ENCODE data around the gene SNX6. TPM values are rescaled to one million over a fixed set of nuclear protein-coding genes. Genes with fewer than 3 reads are reported as not detected.

Gene SNX6
- total RNA-seq = 10 to 100 TPM; 45.2 to 71.5 (median 64.5) TPM
- polyA plus RNA-seq = 10 to 100 TPM; 44.3 to 80.3 TPM
- long read RNA-seq, donor 1, transcript SNX6-202 (13 exons, 3,398 nt) = minor isoform, 21 of 227 reads
- long read RNA-seq, donor 1, transcript SNX6-201 (14 exons, 2,001 nt) = major isoform, 153 of 227 reads
- long read RNA-seq, donor 1, partial matches to known transcripts = 22 of 227 reads
- long read RNA-seq, donor 1, other reads (novel, unspliced or antisense) = 31 of 227 reads
- long read RNA-seq, donor 2, transcript SNX6-202 (13 exons, 3,398 nt) = minor isoform, 7 of 71 reads
- long read RNA-seq, donor 2, transcript SNX6-201 (14 exons, 2,001 nt) = major isoform, 50 of 71 reads
- long read RNA-seq, donor 2, partial matches to known transcripts = 14 of 71 reads
- long read RNA-seq, donor 2, other reads (novel, unspliced or antisense) = 0 of 71 reads
- long read RNA-seq, donor 3, transcript SNX6-201 (14 exons, 2,001 nt) = major isoform, 136 of 180 reads
- long read RNA-seq, donor 3, transcript SNX6-202 (13 exons, 3,398 nt) = minor isoform, 12 of 180 reads
- long read RNA-seq, donor 3, partial matches to known transcripts = 5 of 180 reads
- long read RNA-seq, donor 3, other reads (novel, unspliced or antisense) = 27 of 180 reads

GRCh38 chr14:34629657-34630529, at the start of gene SNX6:
SNX6 (minus strand) TSS chr14:34630148; CDS start chr14:34630116, 32 bp downstream.
- Histone ChIP-seq H3K27ac (peak within 1 kb of the TSS; percentile 79 to 91), H3K4me3 (peak within 1 kb of the TSS; percentile 82), H3K9me3 (no peaks in the 10 kb centered on the region), H3K4me1 (ENCODE audit: insufficient read depth) (peaks cover 2% of the 10 kb centered on the region), H3K36me3 (no peaks in the 10 kb centered on the region), H3K27me3 (no peaks in the 10 kb centered on the region)
- intact Hi-C loops (cut with DNase I) = no loop called here
- TF ChIP-seq CTCF (IDR thresholded peaks at IDR 0.05) (no peak), POLR2A (IDR thresholded peaks at IDR 0.05) (peak; percentile 37)
- 1% methylated on average over 43 to 84 of the region's 84 CpGs for WGBS, 3 donors
- peak; percentile 79 to 90 (median 84) for DNase-seq

- intact Hi-C loops (cut with DNase I) = loop anchor here in 3 of 4 donors (10.0 kb wide), 2 partner anchors 46 to 736 kb away; no protein-coding TSS in a partner anchor
- DNase-seq = no peak
- H3K9me3 ChIP-seq = no peaks in the 10 kb centered on the region
- H3K4me1 ChIP-seq (ENCODE audit: insufficient read depth) = no peaks in the 10 kb centered on the region
- H3K36me3 ChIP-seq = no peaks in the 10 kb centered on the region
- H3K27ac ChIP-seq = no peak overlapping the region
- TF ChIP-seq EP300 (IDR thresholded peaks at IDR 0.05) (no peak), CTCF (IDR thresholded peaks at IDR 0.05) (no peak), POLR2A (IDR thresholded peaks at IDR 0.05) (no peak)
- WGBS, 3 donors = 81 to 95% (median 86%) methylated on average over 8 of the region's 8 CpGs
- H3K27me3 ChIP-seq = no peaks in the 10 kb centered on the region
- H3K4me3 ChIP-seq = no peak overlapping the region
These were observed 48.8 kb upstream of the SNX6 start for GRCh38 chr14:34678735-34679134.

- no peak overlapping the region for H3K4me3 ChIP-seq
- no peaks in the 10 kb centered on the region for H3K4me1 ChIP-seq (ENCODE audit: insufficient read depth)
- TF ChIP-seq POLR2A (IDR thresholded peaks at IDR 0.05) (no peak), CTCF (IDR thresholded peaks at IDR 0.05) (no peak), EP300 (IDR thresholded peaks at IDR 0.05) (no peak)
- H3K36me3 ChIP-seq = no peaks in the 10 kb centered on the region
- H3K27ac ChIP-seq = no peak overlapping the region
- intact Hi-C loops (cut with DNase I) = loop anchor here in 3 of 4 donors (10.0 kb wide), 2 partner anchors 46 to 736 kb away; no protein-coding TSS in a partner anchor
- no peaks in the 10 kb centered on the region for H3K9me3 ChIP-seq
- H3K27me3 ChIP-seq = no peaks in the 10 kb centered on the region
- 46 to 60% (median 54%) methylated on average over 7 of the region's 7 CpGs for WGBS, 3 donors
- DNase-seq = no peak
These were observed 48.4 kb upstream of the SNX6 start for GRCh38 chr14:34678306-34678705.

Data from ovary (tissue), 10 donors.